Peyer's patch (tissue), 4 donors: ENCODE results near the gene ZNF428.

Experiments used
- CTCF ChIP-seq, 6 experiments: fragments of 450-650 bp in 4 of 6; fragments of 200-600 bp in 2 of 6; sonication (generic) in 1 of 6; IDR thresholded peaks; one replicate each; pipeline ENCODE4 v1.5.1; 2017 to 2019; ENCODE audit warnings: antibody characterized with exemption in 6 of 6, mild to moderate bottlenecking in 3 of 6, moderate library complexity in 1 of 6
- POLR2A ChIP-seq, 2 donors: fragments of 450-650 bp; IDR thresholded peaks; one replicate each; pipeline ENCODE4 v1.5.1; 2017; ENCODE audit warnings: antibody characterized with exemption in 2 of 2, mild to moderate bottlenecking in 2 of 2, moderate library complexity in 2 of 2

- TF ChIP-seq CTCF (IDR thresholded peaks at IDR 0.05) (no peak), POLR2A (IDR thresholded peaks at IDR 0.05) (no peak)
Observed at GRCh38 chr19:43660301-43660970, 41.0 kb upstream of the ZNF428 start.
